ENCODE results near the gene ITPRIPL1. TPM values are rescaled to one million over a fixed set of nuclear protein-coding genes. Genes with fewer than 3 reads are reported as not detected.

The ITPRIPL1 gene
- total RNA-seq, 4 donors from 2014 or later = 0.63 to 1.7 (median 0.75) TPM; not detected in 1

GRCh38 chr2:96296925-96297324 is 28.2 kb upstream of the ITPRIPL1 start:
- no peaks in the 10 kb centered on the region for H3K9me3 ChIP-seq
- H3K4me1 ChIP-seq = no peaks in the 10 kb centered on the region
- TF ChIP-seq CTCF (IDR thresholded peaks at IDR 0.05) (no peak), POLR2A (IDR thresholded peaks at IDR 0.05) (no peak)
- no peaks in the 10 kb centered on the region for H3K27me3 ChIP-seq
- DNase-seq = no peak
- peaks cover 86 to 99% of the 10 kb centered on the region in 2 donors for H3K36me3 ChIP-seq
- 87 to 91% methylated on average over 5 of the region's 5 CpGs for WGBS, 2 donors
- no peak overlapping the region for H3K4me3 ChIP-seq (replicated peaks in 1 of 3)
- H3K27ac ChIP-seq = no peak overlapping the region
- intact Hi-C loops (cut with DNase I) = no loop called here

GRCh38 chr2:96301865-96302264 is 23.3 kb upstream of the ITPRIPL1 start:
- 69 to 89% methylated on average over 1 of the region's 1 CpG for WGBS, 2 donors
- H3K4me3 ChIP-seq (replicated peaks in 1 of 3) = no peak overlapping the region
- intact Hi-C loops (cut with DNase I) = no loop called here
- H3K4me1 ChIP-seq = peaks cover 7 to 14% of the 10 kb centered on the region in 2 donors
- TF ChIP-seq CTCF (IDR thresholded peaks at IDR 0.05) (no peak), POLR2A (IDR thresholded peaks at IDR 0.05) (no peak)
- no peak for DNase-seq
- no peaks in the 10 kb centered on the region for H3K9me3 ChIP-seq
- peaks cover 61 to 65% of the 10 kb centered on the region in 2 donors for H3K36me3 ChIP-seq
- H3K27me3 ChIP-seq = no peaks in the 10 kb centered on the region
- H3K27ac ChIP-seq = no peak overlapping the region

GRCh38 chr2:96304606-96305005 is 20.5 kb upstream of the ITPRIPL1 start:
- WGBS, 2 donors = 65 to 68% methylated on average over 11 of the region's 11 CpGs
- DNase-seq = no peak

GRCh38 chr2:96305091-96305978 is 19.8 kb upstream of the ITPRIPL1 start, which contains the start of gene SNRNP200:
SNRNP200 (minus strand) TSS chr2:96305546; CDS start chr2:96305437, 109 bp downstream.
- Histone ChIP-seq H3K27me3 (no peaks in the 10 kb centered on the region), H3K36me3 (peaks cover 27 to 30% of the 10 kb centered on the region in 2 donors), H3K9me3 (no peaks in the 10 kb centered on the region), H3K27ac (peak within 1 kb of the TSS; percentile 37 to 68 (median 62)), H3K4me1 (peaks cover 7 to 14% of the 10 kb centered on the region in 2 donors), H3K4me3 (replicated peaks in 1 of 3) (peak within 1 kb of the TSS; percentile 30 to 80 (median 55))
- intact Hi-C loops (cut with DNase I) = loop anchor here (2.0 kb wide), 1 partner anchor 39 kb away; the partner anchor contains the start of gene CIAO1
- DNase-seq = peak; percentile 84 to 87
- 1% methylated on average over 34 to 36 of the region's 61 CpGs for WGBS, 2 donors
- TF ChIP-seq CTCF (IDR thresholded peaks at IDR 0.05) (no peak), POLR2A (IDR thresholded peaks at IDR 0.05) (peak in 1 of 2 donors; percentile 82)

More at GRCh38 chr2:96304606-96305005, 20.5 kb upstream of the ITPRIPL1 start:
- intact Hi-C loops (cut with DNase I) = loop anchor here (2.0 kb wide), 1 partner anchor 38 kb away; the partner anchor contains the start of gene CIAO1
- peaks cover 34 to 37% of the 10 kb centered on the region in 2 donors for H3K36me3 ChIP-seq
- no peak overlapping the region for H3K27ac ChIP-seq
- TF ChIP-seq POLR2A (IDR thresholded peaks at IDR 0.05) (no peak), CTCF (IDR thresholded peaks at IDR 0.05) (no peak)
- peak overlapping the region; percentile 30 to 80 (median 55) for H3K4me3 ChIP-seq (replicated peaks in 1 of 3)
- peaks cover 7 to 14% of the 10 kb centered on the region in 2 donors for H3K4me1 ChIP-seq
- no peaks in the 10 kb centered on the region for H3K27me3 ChIP-seq
- H3K9me3 ChIP-seq = no peaks in the 10 kb centered on the region

GRCh38 chr2:96305979-96306308 is 19.2 kb upstream of the ITPRIPL1 start:
- no peak for DNase-seq
- Histone ChIP-seq H3K27me3 (no peaks in the 10 kb centered on the region), H3K4me3 (replicated peaks in 1 of 3) (peak overlapping the region; percentile 30 to 80 (median 55)), H3K4me1 (peaks cover 7 to 14% of the 10 kb centered on the region in 2 donors), H3K36me3 (peaks cover 24 to 25% of the 10 kb centered on the region in 2 donors), H3K27ac (peak overlapping the region; percentile 37 to 68 (median 62)), H3K9me3 (no peaks in the 10 kb centered on the region)
- TF ChIP-seq CTCF (IDR thresholded peaks at IDR 0.05) (no peak), POLR2A (IDR thresholded peaks at IDR 0.05) (no peak)
- intact Hi-C loops (cut with DNase I) = loop anchor here (2.0 kb wide), 1 partner anchor 39 kb away; the partner anchor contains the start of gene CIAO1
- WGBS, 2 donors = 20 to 31% methylated on average over 9 of the region's 9 CpGs
